ENCODE results near the gene WNT11.

WNT11 gene

DNA sequence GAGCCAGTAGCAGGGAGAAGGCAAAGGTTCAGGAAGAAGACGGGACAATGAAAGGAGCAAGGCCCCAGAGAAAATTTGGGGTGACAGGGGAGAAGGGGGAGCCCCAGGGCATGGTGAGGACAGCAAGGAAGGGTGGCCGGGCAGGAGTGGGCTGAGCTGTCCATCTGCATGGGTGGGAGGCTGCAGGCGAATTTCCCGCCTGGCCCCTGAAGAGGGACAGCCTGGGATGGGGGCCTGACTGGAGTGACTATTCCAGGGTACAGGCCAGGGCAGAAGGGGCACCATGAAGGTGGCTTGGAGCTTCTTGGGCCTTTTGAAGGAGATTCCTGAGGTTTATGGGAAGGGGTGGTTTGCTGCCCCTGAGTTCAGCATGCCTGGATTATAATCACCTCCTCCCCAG is 56.2 kb downstream of the WNT11 start:
- TF ChIP-seq MYC (IDR thresholded peaks at IDR 0.05; ENCODE audit: low read depth, low read length), result no peak
- TF ChIP-seq POLR2A (IDR thresholded peaks at IDR 0.05; ENCODE audit: extremely low read depth, insufficient read length), result no peak
- TF ChIP-seq, protein P1, sequence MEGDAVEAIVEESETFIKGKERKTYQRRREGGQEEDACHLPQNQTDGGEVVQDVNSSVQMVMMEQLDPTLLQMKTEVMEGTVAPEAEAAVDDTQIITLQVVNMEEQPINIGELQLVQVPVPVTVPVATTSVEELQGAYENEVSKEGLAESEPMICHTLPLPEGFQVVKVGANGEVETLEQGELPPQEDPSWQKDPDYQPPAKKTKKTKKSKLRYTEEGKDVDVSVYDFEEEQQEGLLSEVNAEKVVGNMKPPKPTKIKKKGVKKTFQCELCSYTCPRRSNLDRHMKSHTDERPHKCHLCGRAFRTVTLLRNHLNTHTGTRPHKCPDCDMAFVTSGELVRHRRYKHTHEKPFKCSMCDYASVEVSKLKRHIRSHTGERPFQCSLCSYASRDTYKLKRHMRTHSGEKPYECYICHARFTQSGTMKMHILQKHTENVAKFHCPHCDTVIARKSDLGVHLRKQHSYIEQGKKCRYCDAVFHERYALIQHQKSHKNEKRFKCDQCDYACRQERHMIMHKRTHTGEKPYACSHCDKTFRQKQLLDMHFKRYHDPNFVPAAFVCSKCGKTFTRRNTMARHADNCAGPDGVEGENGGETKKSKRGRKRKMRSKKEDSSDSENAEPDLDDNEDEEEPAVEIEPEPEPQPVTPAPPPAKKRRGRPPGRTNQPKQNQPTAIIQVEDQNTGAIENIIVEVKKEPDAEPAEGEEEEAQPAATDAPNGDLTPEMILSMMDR (IDR thresholded peaks at IDR 0.05; ENCODE audit: low read depth, low read length), result no peak
- TF ChIP-seq, protein P2, sequence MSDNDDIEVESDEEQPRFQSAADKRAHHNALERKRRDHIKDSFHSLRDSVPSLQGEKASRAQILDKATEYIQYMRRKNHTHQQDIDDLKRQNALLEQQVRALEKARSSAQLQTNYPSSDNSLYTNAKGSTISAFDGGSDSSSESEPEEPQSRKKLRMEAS (IDR thresholded peaks at IDR 0.05; ENCODE audit: low read depth, low read length), result no peak
- H3K4me3 ChIP-seq (ENCODE audit: low read depth, low read length), result no peak overlapping the region
- no peak for DNase-seq (ENCODE audit: low read depth)

DNA sequence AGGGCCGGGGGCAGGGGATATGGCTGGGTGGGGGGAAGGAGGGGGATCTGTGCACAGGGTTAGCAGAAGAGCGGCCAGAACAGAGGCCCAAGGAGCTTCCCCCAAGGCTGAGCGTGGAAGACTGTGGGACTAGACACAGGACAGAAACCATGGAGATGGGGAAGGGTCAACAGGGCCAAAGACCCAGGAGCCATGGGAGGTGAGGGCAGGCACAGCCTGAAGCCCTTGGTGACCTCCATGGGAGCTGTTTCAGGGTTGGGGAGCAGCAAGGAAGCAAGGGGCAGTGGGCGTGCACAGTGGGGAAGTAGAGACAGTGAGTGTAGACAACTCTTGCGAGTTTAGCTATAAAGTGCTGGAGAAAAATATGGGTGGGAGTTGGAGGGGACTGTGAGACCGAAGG is 56.6 kb downstream of the WNT11 start:
- TF ChIP-seq, protein P2 (IDR thresholded peaks at IDR 0.05; ENCODE audit: low read depth, low read length), result no peak
- TF ChIP-seq, protein P1 (IDR thresholded peaks at IDR 0.05; ENCODE audit: low read depth, low read length), result no peak
- TF ChIP-seq MYC (IDR thresholded peaks at IDR 0.05; ENCODE audit: low read depth, low read length) (no peak), POLR2A (IDR thresholded peaks at IDR 0.05; ENCODE audit: extremely low read depth, insufficient read length) (no peak)
- H3K4me3 ChIP-seq (ENCODE audit: low read depth, low read length), result no peak overlapping the region

DNA sequence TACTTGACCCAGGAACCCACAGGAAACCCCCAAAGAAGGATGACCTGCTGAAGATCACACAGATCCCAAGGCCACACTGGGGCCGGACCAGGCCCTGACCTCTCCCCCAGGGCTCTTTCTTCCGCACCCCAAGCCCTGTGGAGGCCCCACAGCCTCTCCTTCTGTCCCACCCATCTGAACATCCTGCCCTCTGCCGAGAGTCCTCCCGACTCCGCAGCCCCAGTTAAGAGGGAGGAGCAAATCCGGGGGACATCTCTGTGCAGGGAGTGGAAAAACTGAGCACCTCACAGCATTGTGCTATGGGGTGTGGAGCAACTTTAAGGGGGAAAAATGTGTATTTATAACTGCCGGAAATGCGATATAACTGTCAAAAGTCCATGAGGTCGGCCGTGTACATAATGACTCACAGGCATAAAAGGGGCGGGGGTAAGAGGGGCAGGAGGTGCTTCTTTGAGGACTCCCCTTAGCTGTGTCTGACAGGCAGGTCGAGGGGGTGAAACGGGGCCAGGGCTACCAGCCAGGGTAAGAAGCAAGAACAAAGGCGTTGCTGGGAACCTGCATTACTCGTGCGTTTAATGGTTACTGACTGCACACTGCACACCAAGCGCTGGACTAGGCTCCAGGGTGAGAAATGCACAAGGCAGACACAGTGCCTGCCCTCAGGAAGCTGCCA is 57.2 kb downstream of the WNT11 start:
- no peak overlapping the region for H3K4me3 ChIP-seq (ENCODE audit: low read depth, low read length)
- TF ChIP-seq, protein P1 (IDR thresholded peaks at IDR 0.05; ENCODE audit: low read depth, low read length), result no peak
- TF ChIP-seq MYC (IDR thresholded peaks at IDR 0.05; ENCODE audit: low read depth, low read length), result no peak
- TF ChIP-seq, protein P2 (IDR thresholded peaks at IDR 0.05; ENCODE audit: low read depth, low read length), result no peak
- no peak for TF ChIP-seq POLR2A (IDR thresholded peaks at IDR 0.05; ENCODE audit: extremely low read depth, insufficient read length)
- DNase-seq (ENCODE audit: low read depth), result no peak

More for the DNA sequence above, 56.6 kb downstream of the WNT11 start:
- DNase-seq (ENCODE audit: low read depth), result no peak

DNA sequence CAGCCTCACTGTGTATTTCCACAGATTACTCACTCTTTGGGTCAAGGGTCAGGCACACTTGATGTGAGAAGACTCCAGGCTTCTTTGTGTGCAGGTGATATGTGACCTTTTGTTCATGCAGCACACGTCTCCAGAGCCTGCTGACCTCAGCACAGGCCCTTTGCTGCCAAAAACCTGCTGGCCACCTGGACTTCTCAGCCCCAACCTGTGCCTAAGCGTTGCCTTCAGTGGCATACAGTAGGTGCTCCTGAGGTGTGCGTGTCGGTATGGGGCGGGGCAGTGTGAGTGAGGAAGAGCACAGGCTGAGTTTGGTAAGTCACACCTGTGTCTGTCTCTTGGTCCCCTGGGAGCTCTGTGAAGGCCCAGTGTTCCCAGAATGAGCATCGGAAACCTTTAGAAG is 58.1 kb downstream of the WNT11 start:
- TF ChIP-seq POLR2A (IDR thresholded peaks at IDR 0.05; ENCODE audit: extremely low read depth, insufficient read length) (no peak), MYC (IDR thresholded peaks at IDR 0.05; ENCODE audit: low read depth, low read length) (no peak)
- TF ChIP-seq, protein P1 (IDR thresholded peaks at IDR 0.05; ENCODE audit: low read depth, low read length), result no peak
- TF ChIP-seq, protein P2 (IDR thresholded peaks at IDR 0.05; ENCODE audit: low read depth, low read length), result no peak
- no peak for DNase-seq (ENCODE audit: low read depth)
- H3K4me3 ChIP-seq (ENCODE audit: low read depth, low read length), result no peak overlapping the region

DNA sequence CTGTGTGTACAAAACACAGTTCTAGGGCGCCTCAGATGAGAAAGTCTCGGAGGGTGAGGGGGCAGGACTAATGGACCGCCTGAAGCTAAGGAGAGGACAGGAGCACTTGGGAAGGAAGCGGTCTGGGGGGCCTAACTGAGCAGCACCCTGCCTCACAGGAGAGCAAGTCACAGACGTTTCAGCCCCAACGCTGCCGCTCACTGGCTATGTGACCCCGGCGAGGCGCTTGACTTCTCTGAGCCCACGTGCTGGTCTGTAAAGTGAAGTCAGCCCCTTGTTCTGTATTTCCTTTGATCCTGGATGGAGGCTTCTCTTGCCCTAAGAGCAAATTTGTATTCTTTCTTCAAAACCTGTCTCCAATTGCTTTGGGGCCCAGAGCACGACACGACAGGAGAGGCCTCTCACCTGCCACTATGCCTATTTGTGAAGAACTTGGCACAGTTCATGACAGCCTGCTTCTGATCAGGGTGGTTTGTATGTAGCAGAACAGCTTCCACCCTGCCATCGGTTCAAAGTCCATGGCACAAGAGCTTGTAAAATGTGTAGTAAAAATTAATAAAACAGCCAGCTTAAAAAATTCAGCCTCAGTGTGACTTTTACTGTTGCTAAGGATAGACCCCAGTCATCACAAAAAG is 59.1 kb downstream of the WNT11 start:
- no peak for DNase-seq (ENCODE audit: low read depth)
- no peak overlapping the region for H3K4me3 ChIP-seq (ENCODE audit: low read depth, low read length)
- TF ChIP-seq, protein P2 (IDR thresholded peaks at IDR 0.05; ENCODE audit: low read depth, low read length), result no peak
- TF ChIP-seq, protein P1 (IDR thresholded peaks at IDR 0.05; ENCODE audit: low read depth, low read length), result no peak
- no peak for TF ChIP-seq MYC (IDR thresholded peaks at IDR 0.05; ENCODE audit: low read depth, low read length)
- TF ChIP-seq POLR2A (IDR thresholded peaks at IDR 0.05; ENCODE audit: extremely low read depth, insufficient read length), result no peak
